Lower leg skin (tissue), 3 donors: ENCODE data around the gene ADGRD1.

Source experiments
- POLR2A ChIP-seq, 2 donors: fragments of 450-650 bp; IDR thresholded peaks; one replicate each; pipeline ENCODE4 v1.6.1; 2016 to 2017; ENCODE audit warnings: antibody characterized with exemption in 2 of 2, mild to moderate bottlenecking in 1 of 2, moderate library complexity in 1 of 2
- TF ChIP-seq, protein P1 (sequence below), 3 donors: fragments of 450-650 bp; IDR thresholded peaks; one replicate each; pipeline ENCODE4 v1.5.1; 2016; ENCODE audit warnings: antibody characterized with exemption in 3 of 3, mild to moderate bottlenecking in 3 of 3, moderate library complexity in 2 of 3

DNA sequence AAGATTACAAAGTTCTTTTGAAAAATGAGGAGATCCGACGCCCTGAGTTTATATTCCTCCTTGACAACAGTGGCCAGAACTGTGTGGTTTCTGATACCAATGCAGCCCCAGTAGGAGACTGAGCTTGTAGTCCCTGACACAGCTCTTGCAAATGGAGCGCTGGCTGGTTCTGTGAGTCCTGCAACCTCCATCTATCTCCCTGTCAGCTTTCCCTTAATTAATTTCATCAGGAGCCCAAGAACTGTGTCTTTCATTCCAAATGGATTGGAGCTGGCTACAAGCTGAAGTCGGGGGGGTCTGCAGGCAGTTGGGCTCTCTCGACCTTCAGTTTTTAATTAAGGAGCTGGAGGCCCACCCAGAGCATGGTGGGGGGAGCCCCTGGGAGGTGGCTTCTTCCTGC lies 160.6 kb downstream of the ADGRD1 start:
- TF ChIP-seq, protein P1, sequence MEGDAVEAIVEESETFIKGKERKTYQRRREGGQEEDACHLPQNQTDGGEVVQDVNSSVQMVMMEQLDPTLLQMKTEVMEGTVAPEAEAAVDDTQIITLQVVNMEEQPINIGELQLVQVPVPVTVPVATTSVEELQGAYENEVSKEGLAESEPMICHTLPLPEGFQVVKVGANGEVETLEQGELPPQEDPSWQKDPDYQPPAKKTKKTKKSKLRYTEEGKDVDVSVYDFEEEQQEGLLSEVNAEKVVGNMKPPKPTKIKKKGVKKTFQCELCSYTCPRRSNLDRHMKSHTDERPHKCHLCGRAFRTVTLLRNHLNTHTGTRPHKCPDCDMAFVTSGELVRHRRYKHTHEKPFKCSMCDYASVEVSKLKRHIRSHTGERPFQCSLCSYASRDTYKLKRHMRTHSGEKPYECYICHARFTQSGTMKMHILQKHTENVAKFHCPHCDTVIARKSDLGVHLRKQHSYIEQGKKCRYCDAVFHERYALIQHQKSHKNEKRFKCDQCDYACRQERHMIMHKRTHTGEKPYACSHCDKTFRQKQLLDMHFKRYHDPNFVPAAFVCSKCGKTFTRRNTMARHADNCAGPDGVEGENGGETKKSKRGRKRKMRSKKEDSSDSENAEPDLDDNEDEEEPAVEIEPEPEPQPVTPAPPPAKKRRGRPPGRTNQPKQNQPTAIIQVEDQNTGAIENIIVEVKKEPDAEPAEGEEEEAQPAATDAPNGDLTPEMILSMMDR (IDR thresholded peaks at IDR 0.05): no peak
- TF ChIP-seq POLR2A (IDR thresholded peaks at IDR 0.05): no peak
